Stimulated activated naive CD8-positive, alpha-beta T cell treated with anti-CD3 and anti-CD28 coated beads, Interleukin-15, amount 100 ng/mL, for 72 hours (primary cell): ENCODE data around the gene LAMA1.

Experiments
- ATAC-seq: fragments of 150-1000 bp; cut with Tn5 transposase; 2 replicates; pipeline ENCODE4 v1.10.0; 2021; ENCODE audit warnings: mild to moderate bottlenecking, moderate library complexity
- DNase-seq, 2 donors: peaks; one replicate each; pipeline ENCODE4 v3.0.0; 2021 to 2022
- H3K27ac Mint-ChIP-seq, 2 donors: one replicate each; pipeline ENCODE4 v1.8.0; 2022; ENCODE audit warnings: mild to moderate bottlenecking in 2 of 2, mixed read lengths in 2 of 2, moderate library complexity in 2 of 2
- H3K27me3 Mint-ChIP-seq: one replicate; pipeline ENCODE4 v1.8.0; 2022; ENCODE audit warnings: mixed read lengths
- H3K4me1 Mint-ChIP-seq: one replicate; pipeline ENCODE4 v1.8.0; 2022; ENCODE audit warnings: mild to moderate bottlenecking, mixed read lengths
- H3K4me3 Mint-ChIP-seq, 2 donors: one replicate each; pipeline ENCODE4 v1.8.0; 2022; ENCODE audit warnings: mild to moderate bottlenecking in 2 of 2, mixed read lengths in 2 of 2, moderate library complexity in 1 of 2
- H3K9me3 Mint-ChIP-seq, 2 donors: one replicate each; pipeline ENCODE4 v1.8.0; 2022; ENCODE audit warnings: mixed read lengths in 2 of 2

The LAMA1 gene

DNA sequence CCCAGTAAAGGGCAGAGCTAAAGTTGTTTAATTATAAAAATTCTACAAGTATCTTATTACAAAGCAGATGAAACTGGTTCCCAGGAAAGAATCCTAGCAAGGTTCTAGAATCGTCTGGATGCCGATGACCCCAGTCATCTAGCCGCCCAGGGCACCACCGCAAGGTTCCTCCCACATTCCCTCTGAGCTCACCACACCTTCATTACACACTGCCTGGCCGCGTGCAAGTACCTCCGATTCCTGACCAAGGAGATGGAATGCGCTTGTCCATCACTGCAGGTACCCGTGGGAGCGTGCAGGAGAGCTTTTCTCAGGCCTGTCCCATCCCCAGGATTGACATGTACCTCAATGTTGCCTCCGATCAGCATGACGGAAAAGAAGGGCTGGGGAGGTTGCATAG is 158.5 kb downstream of the LAMA1 start:
- H3K27ac Mint-ChIP-seq, result no peak overlapping the region
- ATAC-seq (no peak), DNase-seq (no peak)
- H3K27me3 Mint-ChIP-seq, result no peaks in the 10 kb centered on the region
- no peak overlapping the region for H3K4me3 Mint-ChIP-seq
- no peaks in the 10 kb centered on the region for H3K4me1 Mint-ChIP-seq
- peaks cover 0 to 14% of the 10 kb centered on the region in 2 donors for H3K9me3 Mint-ChIP-seq

DNA sequence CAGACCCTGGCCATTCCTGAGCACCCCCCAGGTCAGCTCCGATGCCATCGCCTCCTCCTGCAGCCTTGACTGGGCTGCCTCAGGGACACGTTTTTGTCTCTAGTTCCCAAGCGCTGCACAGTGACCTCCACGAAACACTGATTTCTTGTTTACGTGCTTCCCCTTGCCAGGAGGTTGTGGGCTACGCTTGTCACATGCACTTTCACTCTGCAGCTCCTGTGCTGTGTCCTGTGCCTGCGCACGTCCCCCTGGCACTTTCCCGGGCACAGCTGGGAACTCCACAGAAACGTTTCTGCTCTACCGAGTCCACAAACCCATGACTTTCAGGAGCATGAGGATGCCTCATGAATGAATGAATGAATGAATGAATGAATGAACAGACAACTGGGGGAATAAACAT is 160.6 kb downstream of the LAMA1 start:
- Mint-ChIP-seq H3K27me3 (no peaks in the 10 kb centered on the region), H3K4me1 (no peaks in the 10 kb centered on the region), H3K27ac (no peak overlapping the region), H3K9me3 (peaks cover 0 to 17% of the 10 kb centered on the region in 2 donors), H3K4me3 (no peak overlapping the region)
- DNase-seq (no peak), ATAC-seq (no peak)

DNA sequence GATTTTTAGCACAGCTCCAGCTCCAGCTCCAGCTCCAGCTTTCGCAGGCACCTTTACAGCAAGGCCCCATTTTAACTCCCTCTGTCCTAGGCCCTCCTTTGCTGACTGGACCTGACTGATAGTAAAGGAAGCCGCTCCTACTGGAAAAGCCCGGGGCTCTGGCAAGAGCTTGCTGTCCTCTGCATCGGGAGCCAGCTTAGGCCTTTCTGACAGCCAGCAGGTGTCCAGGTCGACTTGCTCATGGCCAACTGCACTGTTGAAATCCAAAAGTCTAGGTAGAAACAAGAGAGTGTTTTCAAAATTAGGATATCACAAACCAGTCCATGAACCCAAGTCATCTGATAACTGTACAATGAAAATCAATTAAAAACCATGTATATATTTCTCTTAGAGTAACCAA is 161.1 kb downstream of the LAMA1 start:
- no peak overlapping the region for H3K27ac Mint-ChIP-seq
- no peaks in the 10 kb centered on the region for H3K4me1 Mint-ChIP-seq
- no peaks in the 10 kb centered on the region for H3K27me3 Mint-ChIP-seq
- DNase-seq (no peak), ATAC-seq (no peak)
- H3K9me3 Mint-ChIP-seq, result peaks cover 4 to 21% of the 10 kb centered on the region in 2 donors
- H3K4me3 Mint-ChIP-seq, result no peak overlapping the region

DNA sequence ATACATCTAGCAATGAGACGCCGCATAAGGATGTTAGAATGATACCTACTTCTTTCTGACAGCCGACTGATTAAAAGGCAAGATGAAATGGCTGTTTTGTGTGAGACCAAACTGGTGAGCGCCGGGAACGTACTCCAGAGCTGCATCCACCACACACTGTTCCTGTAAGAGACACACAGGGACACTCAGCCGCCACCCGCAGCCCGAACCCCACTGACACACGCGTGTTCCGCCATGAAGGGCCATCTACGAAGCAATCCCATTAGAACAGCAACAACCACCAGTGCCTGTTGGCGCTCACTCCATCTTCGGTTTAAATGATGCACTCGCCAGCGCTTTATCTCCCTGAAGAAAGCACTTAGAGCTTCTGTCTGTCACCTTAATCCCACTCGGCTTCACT is 162.3 kb downstream of the LAMA1 start:
- Mint-ChIP-seq H3K9me3 (peaks cover 6 to 23% of the 10 kb centered on the region in 2 donors), H3K27me3 (no peaks in the 10 kb centered on the region), H3K4me1 (no peaks in the 10 kb centered on the region), H3K27ac (no peak overlapping the region), H3K4me3 (no peak overlapping the region)
- DNase-seq (no peak), ATAC-seq (no peak)

DNA sequence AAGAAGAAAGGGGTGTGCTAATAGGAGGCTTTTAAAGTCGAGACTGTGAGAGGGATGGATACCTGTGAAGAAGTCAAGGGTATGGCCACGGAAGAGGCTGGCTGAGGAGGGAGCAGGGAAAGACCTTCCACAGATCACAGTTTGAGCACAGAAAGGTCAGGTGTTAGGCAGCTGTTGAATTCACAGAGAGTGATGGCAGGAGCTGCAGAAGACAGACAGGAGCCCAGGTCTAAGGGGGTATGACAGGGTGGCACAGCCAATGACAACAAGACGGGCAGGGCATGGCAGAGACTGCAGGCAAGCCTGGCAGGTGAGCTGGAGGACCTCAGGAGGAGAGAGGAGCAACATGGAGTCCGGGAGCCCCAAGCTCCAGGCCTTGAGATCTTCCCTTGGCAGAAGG is 163.1 kb downstream of the LAMA1 start:
- H3K27me3 Mint-ChIP-seq, result no peaks in the 10 kb centered on the region
- ATAC-seq, result no peak
- H3K4me1 Mint-ChIP-seq, result no peaks in the 10 kb centered on the region
- peaks cover 6 to 19% of the 10 kb centered on the region in 2 donors for H3K9me3 Mint-ChIP-seq
- H3K27ac Mint-ChIP-seq, result no peak overlapping the region
- H3K4me3 Mint-ChIP-seq, result no peak overlapping the region
- DNase-seq, result no peak

DNA sequence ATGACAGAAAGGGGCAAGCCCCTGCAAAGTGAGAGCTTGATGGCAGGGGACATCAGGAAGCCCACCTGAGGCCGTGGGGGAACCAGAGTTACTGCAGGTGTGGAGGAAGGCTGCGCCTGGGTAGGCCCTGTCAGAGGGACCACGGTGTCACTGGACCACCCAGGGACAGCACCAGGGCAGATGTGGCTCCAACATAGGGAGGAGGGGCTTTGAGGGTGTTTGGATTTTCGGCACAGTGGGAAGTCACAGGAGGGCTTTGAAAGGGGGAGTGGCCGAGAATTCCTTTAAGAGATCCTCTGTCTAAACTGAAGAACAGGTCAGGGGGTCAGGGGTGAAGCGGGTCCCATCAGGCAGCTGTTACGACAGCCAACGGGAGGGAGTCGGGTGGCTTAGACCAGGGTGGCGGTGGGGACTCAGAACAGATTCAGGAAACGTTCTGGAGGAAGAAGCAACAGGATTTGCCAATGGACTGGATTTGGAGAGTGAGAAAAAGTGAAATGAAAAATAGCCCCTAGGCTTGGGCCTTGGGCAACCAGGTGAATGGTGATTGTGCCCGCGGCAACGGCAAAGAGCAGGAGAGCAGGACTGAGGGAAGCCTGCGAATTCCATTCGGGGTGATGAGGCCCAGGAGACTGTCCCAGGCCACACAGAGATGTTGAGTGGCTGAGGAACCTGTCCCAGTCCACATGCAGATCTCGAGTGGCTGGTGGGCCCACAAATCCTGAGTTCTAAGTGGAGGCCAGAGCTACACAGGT is 166.1 kb downstream of the LAMA1 start:
- Mint-ChIP-seq H3K9me3 (peaks cover 6 to 19% of the 10 kb centered on the region in 2 donors), H3K27me3 (no peaks in the 10 kb centered on the region), H3K4me1 (no peaks in the 10 kb centered on the region), H3K27ac (peak overlapping the region in 1 of 2 donors; percentile 82), H3K4me3 (no peak overlapping the region)
- ATAC-seq, result no peak
- DNase-seq, result no peak

DNA sequence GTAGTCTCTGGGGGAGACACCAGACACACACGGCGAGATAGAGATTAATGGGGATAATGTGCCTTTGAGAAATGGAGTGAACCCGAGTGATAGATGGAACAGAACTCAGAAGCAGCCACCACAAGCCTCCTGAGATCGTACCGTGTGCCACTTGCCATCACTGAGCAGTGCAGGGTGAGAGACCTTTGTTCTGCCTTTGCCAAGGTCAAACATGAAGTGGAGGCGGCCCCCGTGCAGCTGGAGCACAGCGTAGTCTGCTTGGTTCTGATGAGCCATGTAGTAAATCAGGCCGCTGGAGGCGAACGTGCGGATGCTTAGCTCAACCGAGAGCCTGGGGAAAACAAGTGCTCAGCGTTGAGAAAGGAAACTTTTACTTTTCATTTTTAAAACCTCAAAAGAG is 167.0 kb downstream of the LAMA1 start:
- ATAC-seq (no peak), DNase-seq (no peak)
- no peaks in the 10 kb centered on the region for H3K4me1 Mint-ChIP-seq
- H3K4me3 Mint-ChIP-seq, result no peak overlapping the region
- peaks cover 6 to 24% of the 10 kb centered on the region in 2 donors for H3K9me3 Mint-ChIP-seq
- H3K27me3 Mint-ChIP-seq, result no peaks in the 10 kb centered on the region
- H3K27ac Mint-ChIP-seq, result no peak overlapping the region

DNA sequence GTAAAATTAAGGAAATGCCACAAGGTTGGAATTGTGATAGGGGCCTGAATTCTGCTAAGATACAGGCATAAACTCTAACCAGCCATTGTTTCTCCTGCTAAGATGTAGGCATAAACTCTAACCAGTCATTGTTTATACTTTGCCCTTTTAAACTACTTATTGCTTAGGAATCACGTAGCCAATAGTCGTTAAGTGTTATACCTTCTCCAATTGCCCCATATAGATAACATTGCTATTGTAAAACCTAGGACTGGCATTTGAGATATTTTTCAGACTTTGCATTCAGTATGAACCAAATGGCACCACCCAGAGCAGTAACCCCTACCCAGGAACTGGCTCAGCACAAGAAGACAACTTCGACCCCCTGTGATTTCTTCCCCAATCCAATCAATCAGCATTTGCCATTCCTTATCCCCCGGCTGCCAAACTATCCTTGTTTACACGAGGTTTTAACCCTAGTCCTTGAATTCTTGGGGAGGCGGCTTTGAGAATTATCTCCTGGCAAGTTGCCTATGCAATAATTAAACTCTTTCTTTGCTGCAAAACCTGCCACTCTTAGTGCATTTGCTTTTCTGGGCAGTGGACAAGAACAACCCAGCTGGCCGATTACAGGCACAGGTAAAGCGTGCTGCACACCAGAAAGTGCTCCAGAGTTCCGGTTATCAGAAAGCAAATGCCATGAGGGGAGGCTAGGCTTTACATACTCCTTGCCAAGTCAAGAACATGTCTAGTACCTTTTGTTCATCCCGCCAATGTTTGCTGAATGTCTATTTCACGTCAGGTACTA is 167.6 kb downstream of the LAMA1 start:
- Mint-ChIP-seq H3K4me3 (no peak overlapping the region), H3K27me3 (no peaks in the 10 kb centered on the region), H3K9me3 (peaks cover 6 to 27% of the 10 kb centered on the region in 2 donors), H3K4me1 (no peaks in the 10 kb centered on the region), H3K27ac (no peak overlapping the region)
- DNase-seq (no peak), ATAC-seq (no peak)

DNA sequence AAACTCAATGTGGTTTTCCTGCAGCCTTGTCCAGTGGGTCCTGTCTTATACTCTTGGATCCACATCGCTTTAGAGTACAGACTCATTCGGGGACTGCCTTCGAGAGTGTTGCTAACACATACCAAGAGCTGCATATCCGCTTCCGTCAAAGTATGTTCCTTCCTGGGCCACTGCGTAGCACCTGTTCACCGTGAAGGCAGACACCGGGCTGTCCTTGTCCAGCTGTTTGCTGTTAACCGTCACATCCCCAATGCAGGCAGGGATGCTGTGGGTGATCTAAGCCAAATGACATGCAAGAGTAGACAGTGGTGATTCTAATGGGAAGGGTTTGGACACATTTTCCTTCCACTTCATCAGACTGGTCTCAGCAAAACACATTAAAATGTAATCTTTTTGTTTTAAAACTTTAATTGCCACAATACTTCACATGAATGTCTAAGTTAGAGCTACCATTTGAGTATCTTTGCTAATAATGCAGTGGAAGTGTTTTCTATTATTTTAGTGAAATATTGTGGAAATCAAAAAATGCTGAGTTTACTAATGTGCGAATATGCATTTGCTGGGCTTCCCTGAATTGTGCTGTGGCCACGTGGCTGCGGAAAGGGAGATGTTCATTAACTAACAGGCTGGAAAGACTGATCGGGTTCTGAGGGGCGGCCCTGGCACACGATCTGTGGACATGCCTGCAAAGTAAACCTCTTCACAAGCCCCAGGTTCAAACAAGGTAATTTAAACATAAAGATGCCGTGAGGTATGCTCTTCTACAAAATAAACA is 169.1 kb downstream of the LAMA1 start:
- Mint-ChIP-seq H3K9me3 (peaks cover 6 to 17% of the 10 kb centered on the region in 2 donors), H3K4me3 (no peak overlapping the region), H3K27ac (no peak overlapping the region), H3K27me3 (no peaks in the 10 kb centered on the region), H3K4me1 (no peaks in the 10 kb centered on the region)
- ATAC-seq (no peak), DNase-seq (no peak)

DNA sequence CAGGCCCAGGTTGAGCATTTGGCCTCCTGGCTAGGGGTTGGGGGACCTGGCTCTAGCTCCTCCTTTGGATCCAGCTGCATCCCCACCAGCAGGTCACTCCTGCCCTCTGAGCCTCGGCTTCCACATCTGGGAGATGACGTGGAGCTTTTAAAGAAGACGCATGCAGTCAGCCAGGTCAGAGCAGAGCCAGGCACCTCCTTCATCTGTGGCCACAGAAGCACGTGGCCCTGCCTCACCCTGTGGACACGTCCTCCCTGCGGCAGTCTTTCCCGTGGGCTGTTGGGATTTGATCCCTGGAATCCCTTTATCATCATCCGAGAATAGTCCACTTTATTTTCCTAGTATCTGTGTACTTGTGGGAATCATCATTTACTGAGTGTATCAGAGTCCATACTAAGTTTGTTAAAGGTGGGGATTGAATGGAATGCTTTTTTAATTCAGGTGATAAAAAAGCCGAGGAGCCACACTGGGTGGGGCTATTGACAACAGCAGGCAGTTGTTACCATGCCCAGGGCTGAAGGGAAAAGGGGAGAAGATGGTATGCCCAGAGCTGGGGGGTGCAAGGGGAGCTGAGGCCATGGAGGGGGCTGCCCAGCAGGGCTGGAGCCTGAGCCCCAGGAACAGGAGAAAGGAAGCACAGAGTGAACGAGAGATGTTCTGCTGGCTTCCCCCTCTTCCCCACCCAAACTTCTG is 170.1 kb downstream of the LAMA1 start:
- Mint-ChIP-seq H3K27me3 (no peaks in the 10 kb centered on the region), H3K4me3 (no peak overlapping the region), H3K27ac (no peak overlapping the region), H3K4me1 (no peaks in the 10 kb centered on the region), H3K9me3 (peaks cover 6 to 17% of the 10 kb centered on the region in 2 donors)
- no peak for DNase-seq
- ATAC-seq, result no peak

DNA sequence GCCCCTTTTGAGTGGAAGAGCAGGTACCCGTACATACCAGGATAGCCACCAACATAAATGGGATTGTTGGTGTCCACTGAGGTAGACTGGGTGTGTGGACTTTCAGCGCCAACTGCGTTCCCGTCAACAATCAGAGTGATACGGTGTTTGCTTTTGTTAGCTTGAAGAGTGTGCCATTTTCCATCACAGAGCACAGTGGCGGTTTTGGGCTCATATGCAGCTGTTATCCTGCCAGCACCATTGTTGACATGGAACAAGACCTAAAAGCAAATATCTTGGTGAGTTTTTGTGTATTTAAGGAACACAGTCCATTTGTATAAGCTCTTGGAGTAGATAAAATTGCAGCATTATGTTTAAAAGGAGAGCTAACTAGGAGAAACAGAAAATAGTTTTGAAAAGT is 174.5 kb downstream of the LAMA1 start:
- ATAC-seq (no peak), DNase-seq (no peak)
- Mint-ChIP-seq H3K9me3 (peaks cover 0 to 8% of the 10 kb centered on the region in 2 donors), H3K4me1 (no peaks in the 10 kb centered on the region), H3K27ac (no peak overlapping the region), H3K4me3 (no peak overlapping the region), H3K27me3 (peaks cover 1% of the 10 kb centered on the region)

DNA sequence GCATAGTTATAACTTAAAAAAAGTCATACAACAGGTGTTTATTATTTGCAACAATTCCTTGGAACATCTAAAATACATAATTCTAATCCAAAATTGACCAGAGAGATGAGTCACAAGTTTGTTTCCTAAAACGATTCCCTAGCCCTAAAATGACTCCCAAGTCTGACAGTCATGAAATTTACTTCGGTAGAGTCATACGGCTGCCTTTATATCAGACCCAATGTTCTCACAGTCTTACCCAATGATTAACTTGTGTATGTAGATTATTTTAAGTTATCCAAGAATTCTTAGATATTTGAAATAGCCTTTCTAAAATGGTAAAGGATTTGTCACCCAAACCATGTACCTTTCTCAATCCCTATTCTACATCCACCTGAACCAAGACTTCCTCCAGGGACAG is 174.9 kb downstream of the LAMA1 start:
- DNase-seq, result no peak
- H3K4me1 Mint-ChIP-seq, result no peaks in the 10 kb centered on the region
- H3K4me3 Mint-ChIP-seq, result no peak overlapping the region
- H3K27ac Mint-ChIP-seq, result no peak overlapping the region
- peaks cover 5% of the 10 kb centered on the region for H3K27me3 Mint-ChIP-seq
- peaks cover 0 to 8% of the 10 kb centered on the region in 2 donors for H3K9me3 Mint-ChIP-seq
- no peak for ATAC-seq

DNA sequence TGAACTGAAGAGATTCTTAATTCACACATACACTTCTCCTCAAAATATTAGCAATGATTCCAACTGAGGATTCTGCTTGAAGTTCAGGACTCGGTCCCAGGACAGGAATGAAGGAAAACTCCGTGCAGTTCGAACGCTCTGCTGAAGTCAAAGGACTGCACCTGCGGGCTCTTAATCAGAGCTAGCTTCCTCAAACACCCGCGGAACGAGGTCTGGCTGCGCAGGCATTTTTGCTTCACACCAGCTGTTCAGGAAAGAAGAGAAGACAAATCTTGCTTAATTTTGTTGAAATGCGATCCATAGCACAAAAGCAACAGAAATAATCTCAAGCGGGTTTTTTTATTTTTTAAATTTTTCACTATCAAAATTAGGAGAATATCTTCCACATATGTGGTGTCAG is 175.6 kb downstream of the LAMA1 start:
- DNase-seq (no peak), ATAC-seq (no peak)
- Mint-ChIP-seq H3K27me3 (peaks cover 8% of the 10 kb centered on the region), H3K9me3 (peaks cover 0 to 8% of the 10 kb centered on the region in 2 donors), H3K27ac (no peak overlapping the region), H3K4me3 (no peak overlapping the region), H3K4me1 (no peaks in the 10 kb centered on the region)

DNA sequence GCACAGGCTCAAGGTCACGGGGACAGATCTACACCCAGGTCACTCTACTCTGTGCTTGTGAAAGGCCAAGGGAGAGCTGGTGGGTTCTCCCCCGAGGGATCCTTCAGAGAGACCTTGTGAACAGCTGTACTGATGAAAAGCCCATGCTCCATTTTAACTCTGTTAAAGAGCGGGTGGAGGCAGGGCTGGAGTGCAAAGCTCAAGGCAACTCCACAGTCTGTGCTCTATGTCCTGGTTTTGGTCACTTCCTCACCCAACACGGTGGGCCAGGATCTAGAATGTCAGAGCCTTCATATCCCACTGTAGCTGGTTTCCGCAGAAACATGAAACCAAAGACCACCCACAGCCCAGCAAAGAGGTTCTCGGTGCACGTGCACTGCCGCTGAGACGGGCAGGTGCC is 177.1 kb downstream of the LAMA1 start:
- DNase-seq (no peak), ATAC-seq (no peak)
- H3K27me3 Mint-ChIP-seq, result peaks cover 8% of the 10 kb centered on the region
- peaks cover 0 to under 1% of the 10 kb centered on the region in 2 donors for H3K9me3 Mint-ChIP-seq
- no peaks in the 10 kb centered on the region for H3K4me1 Mint-ChIP-seq
- H3K4me3 Mint-ChIP-seq, result no peak overlapping the region
- H3K27ac Mint-ChIP-seq, result no peak overlapping the region

DNA sequence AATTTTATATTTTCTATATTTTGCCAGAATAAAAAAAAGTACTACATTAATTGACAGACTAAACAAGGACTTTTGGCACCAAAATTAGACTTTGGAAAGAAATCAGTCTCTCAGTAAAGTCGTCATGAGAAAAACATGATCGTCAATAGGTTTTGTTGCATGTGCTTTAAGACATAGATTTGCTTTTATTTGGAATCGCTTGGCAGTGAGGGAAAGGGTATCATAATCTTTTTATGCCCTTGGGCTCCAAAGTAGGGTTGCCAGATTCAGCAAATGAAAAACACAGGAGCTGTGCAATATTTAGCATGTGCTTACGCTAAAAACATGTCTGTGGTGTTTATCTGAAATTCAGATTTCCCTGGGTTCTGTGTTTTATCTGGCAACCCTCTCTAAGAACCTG is 177.6 kb downstream of the LAMA1 start:
- no peak overlapping the region for H3K27ac Mint-ChIP-seq
- ATAC-seq (no peak), DNase-seq (no peak)
- no peak overlapping the region for H3K4me3 Mint-ChIP-seq
- no peaks in the 10 kb centered on the region for H3K9me3 Mint-ChIP-seq
- H3K4me1 Mint-ChIP-seq, result no peaks in the 10 kb centered on the region
- peaks cover 8% of the 10 kb centered on the region for H3K27me3 Mint-ChIP-seq
